ENCODE results near the gene FBXO34. TPM values are rescaled to one million over a fixed set of nuclear protein-coding genes. Genes with fewer than 3 reads are reported as not detected.

FBXO34 gene
- total and polyA plus RNA-seq, 10 of the 15 experiments (the other 5 are each of a cell fraction or from before 2014, with no cell fraction given): 5.6 to 22.8 (median 17.6) TPM

DNA sequence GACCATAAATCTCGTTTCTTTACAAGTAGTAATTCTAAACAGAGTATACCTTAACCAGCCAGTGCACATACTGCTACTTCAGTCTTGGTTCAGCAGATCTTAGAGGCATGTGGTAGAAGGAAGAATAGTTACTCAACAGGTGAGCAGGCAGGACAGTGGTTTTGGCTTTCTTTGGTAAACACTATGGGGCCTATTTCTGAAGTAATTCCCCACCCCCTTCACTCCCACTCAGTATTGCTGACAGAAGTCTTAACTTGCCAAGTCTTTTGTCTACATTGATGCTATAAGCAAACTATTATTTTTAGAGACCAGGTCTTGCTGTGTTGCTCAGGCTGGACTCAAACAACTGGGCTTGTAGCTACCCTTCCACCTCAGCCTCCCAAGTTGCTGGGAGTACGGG, 68.5 kb downstream of the FBXO34 start (continued):
- TF ChIP-seq, protein P1, sequence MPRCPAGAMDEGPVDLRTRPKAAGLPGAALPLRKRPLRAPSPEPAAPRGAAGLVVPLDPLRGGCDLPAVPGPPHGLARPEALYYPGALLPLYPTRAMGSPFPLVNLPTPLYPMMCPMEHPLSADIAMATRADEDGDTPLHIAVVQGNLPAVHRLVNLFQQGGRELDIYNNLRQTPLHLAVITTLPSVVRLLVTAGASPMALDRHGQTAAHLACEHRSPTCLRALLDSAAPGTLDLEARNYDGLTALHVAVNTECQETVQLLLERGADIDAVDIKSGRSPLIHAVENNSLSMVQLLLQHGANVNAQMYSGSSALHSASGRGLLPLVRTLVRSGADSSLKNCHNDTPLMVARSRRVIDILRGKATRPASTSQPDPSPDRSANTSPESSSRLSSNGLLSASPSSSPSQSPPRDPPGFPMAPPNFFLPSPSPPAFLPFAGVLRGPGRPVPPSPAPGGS (IDR thresholded peaks at IDR 0.05; ENCODE audit: borderline replicate concordance, insufficient read depth, low read depth, low read length, poor library complexity, severe bottlenecking): no peak
- TF ChIP-seq CBX5 (IDR thresholded peaks at IDR 0.05; ENCODE audit: low read depth): peak; percentile 54; the same call in 1 of the 2 replicates
- TF ChIP-seq MTA2 (IDR thresholded peaks at IDR 0.05; ENCODE audit: low read depth): no peak
- no peak for TF ChIP-seq SMARCA5 (IDR thresholded peaks at IDR 0.05)
- TF ChIP-seq IRF4 (IDR thresholded peaks at IDR 0.05; ENCODE audit: low read depth, low read length): no peak
- no peak for TF ChIP-seq DPF2 (IDR thresholded peaks at IDR 0.05)
- no peak for TF ChIP-seq KDM1A (IDR thresholded peaks at IDR 0.05; ENCODE audit: borderline replicate concordance)
- TF ChIP-seq PAX5 (IDR thresholded peaks at IDR 0.05; ENCODE audit: borderline replicate concordance, low read depth, low read length): no peak
- no peak for TF ChIP-seq FOXK2 (IDR thresholded peaks at IDR 0.05)
- TF ChIP-seq POLR2AphosphoS2 (IDR thresholded peaks at IDR 0.05; ENCODE audit: low read depth, low read length): no peak
- TF ChIP-seq WRNIP1 (IDR thresholded peaks at IDR 0.05; ENCODE audit: borderline replicate concordance, low read depth, low read length): no peak
- TF ChIP-seq MYB (IDR thresholded peaks at IDR 0.05; ENCODE audit: borderline replicate concordance, low read depth, low read length): no peak
- TF ChIP-seq ZSCAN29 (IDR thresholded peaks at IDR 0.05): no peak
- TF ChIP-seq NBN (IDR thresholded peaks at IDR 0.05): no peak; the same call in 1 of the 2 replicates
- peak; percentile 49; the same call in 1 of the 2 replicates for TF ChIP-seq NFIC (IDR thresholded peaks at IDR 0.05; ENCODE audit: low read depth, low read length)
- no peak for TF ChIP-seq TCF3 (IDR thresholded peaks at IDR 0.05; ENCODE audit: borderline replicate concordance, insufficient read depth, low read depth, low read length)
- TF ChIP-seq, protein P2, sequence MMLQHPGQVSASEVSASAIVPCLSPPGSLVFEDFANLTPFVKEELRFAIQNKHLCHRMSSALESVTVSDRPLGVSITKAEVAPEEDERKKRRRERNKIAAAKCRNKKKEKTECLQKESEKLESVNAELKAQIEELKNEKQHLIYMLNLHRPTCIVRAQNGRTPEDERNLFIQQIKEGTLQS (IDR thresholded peaks at IDR 0.05; ENCODE audit: borderline replicate concordance, extremely low read depth, low read depth, low read length): no peak
- TF ChIP-seq NFYB (IDR thresholded peaks at IDR 0.05; ENCODE audit: insufficient read depth, low read depth, low read length): no peak
- no peak for TF ChIP-seq RFX5 (IDR thresholded peaks at IDR 0.05; ENCODE audit: low read depth, low read length)
- TF ChIP-seq RELA (IDR thresholded peaks at IDR 0.05; ENCODE audit: borderline replicate concordance, partially characterized antibody): no peak
- TF ChIP-seq SRF (IDR thresholded peaks at IDR 0.05; ENCODE audit: low read depth in 2 of 2, low read length in 2 of 2): 0 out of 4 replicates have a peak, but pooled peaks of 1 of the 2 experiments have one; percentile 26
- TF ChIP-seq RAD51 (IDR thresholded peaks at IDR 0.05): 0 out of 2 replicates have a peak, but pooled peaks have one; percentile 17
- no peak for TF ChIP-seq EP300 (IDR thresholded peaks at IDR 0.05; ENCODE audit: borderline replicate concordance in 1 of 2, control insufficient read depth in 1 of 2, low read depth in 2 of 2, low read length in 2 of 2)
- TF ChIP-seq RAD21 (IDR thresholded peaks at IDR 0.05; ENCODE audit: insufficient read depth, low read depth, low read length): no peak
- no peak for TF ChIP-seq NR2F1 (conservative IDR thresholded peaks at IDR 0.05)
- TF ChIP-seq HDGF (IDR thresholded peaks at IDR 0.05): no peak
- no peak for TF ChIP-seq NR2C2 (IDR thresholded peaks at IDR 0.05; ENCODE audit: borderline replicate concordance, control insufficient read depth, insufficient read length, low read depth)
- no peak for TF ChIP-seq NFXL1 (IDR thresholded peaks at IDR 0.05; ENCODE audit: borderline replicate concordance)
- no peak for TF ChIP-seq NFYA (IDR thresholded peaks at IDR 0.05; ENCODE audit: borderline replicate concordance, low read depth, low read length)
- no peak for TF ChIP-seq YY1 (IDR thresholded peaks at IDR 0.05; ENCODE audit: low read depth, low read length)

Data from GM12878 (cell line).